Activated CD4-positive, alpha-beta T cell treated with anti-CD3 and anti-CD28 coated beads, Interleukin-2, amount 50 U/mL, for 1 hour (primary cell): ENCODE data around the gene PRH1.

Experiments
- DNase-seq: peaks from one replicate; pipeline ENCODE4 v3.0.0-alpha.2; 2020

Gene PRH1

DNA sequence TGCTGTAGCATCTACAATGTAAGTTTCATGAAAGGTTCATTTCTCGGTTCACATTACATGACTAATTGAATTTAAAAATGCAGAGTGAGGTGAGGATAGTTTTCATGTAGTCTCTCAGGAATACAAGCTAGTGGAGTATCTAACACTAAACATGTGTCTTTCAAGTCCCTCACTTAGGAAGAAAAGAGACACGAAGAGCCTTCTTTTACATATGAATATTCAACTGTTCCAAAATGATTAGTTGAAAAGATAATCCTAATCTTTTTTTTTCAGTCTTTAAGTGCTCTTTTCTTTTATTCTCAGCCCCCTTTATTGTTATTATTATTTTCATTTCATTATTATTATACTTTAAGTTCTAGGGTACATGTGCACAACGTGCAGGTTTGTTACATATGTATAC lies 45.6 kb downstream of the PRH1 start:
- no peak for DNase-seq
